T-helper 1 cell treated with Interleukin-12 subunit alpha and Interleukin-12 subunit beta and Interleukin-4 antibody, amounts not matched to agents 30 μg/mL and 1 μg/mL, for 36 hours (primary cell): ENCODE measurements around the gene KDM2B.

Source experiments
- H3K27ac Mint-ChIP-seq: one replicate; pipeline ENCODE4 v1.8.0; 2021; ENCODE audit warnings: mild to moderate bottlenecking, mixed read lengths
- H3K27me3 Mint-ChIP-seq: one replicate; pipeline ENCODE4 v1.8.0; 2021; ENCODE audit warnings: low read depth, mixed read lengths
- H3K36me3 Mint-ChIP-seq: one replicate; pipeline ENCODE4 v1.8.0; 2021; ENCODE audit warnings: low read depth, mixed read lengths
- H3K4me1 Mint-ChIP-seq: one replicate; pipeline ENCODE4 v1.8.0; 2021; ENCODE audit warnings: low read depth, mixed read lengths
- H3K4me3 Mint-ChIP-seq: one replicate; pipeline ENCODE4 v1.8.0; 2021; ENCODE audit warnings: mild to moderate bottlenecking, moderate library complexity, mixed read lengths
- H3K9me3 Mint-ChIP-seq: one replicate; pipeline ENCODE4 v1.8.0; 2021; ENCODE audit warnings: mixed read lengths

The KDM2B gene

DNA sequence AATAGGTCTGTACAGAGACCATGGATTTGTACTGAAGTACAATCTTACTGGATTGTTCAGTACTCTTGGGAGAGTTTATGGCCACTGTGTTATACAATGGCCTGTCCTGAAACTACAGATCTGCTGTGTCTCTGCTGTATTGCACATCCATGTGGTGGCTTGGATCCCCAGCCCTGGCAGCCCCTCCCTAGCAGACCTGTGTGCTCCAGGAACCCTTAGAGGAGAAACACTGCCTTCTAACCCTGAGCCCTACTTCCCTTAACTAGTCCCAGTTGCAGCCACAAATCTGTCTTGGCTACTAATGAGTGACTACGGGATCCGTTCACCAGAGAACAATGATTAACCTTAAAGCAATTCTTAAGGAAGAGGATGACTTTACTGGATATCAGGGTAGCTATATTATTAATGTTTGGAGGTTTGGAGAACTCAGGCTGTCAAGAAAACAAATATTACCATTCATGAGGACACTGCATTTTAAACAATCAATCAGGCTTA lies 153.2 kb downstream of the KDM2B start:
- no peak overlapping the region for H3K4me3 Mint-ChIP-seq
- H3K9me3 Mint-ChIP-seq = no peaks in the 10 kb centered on the region
- H3K27ac Mint-ChIP-seq = no peak overlapping the region
- H3K27me3 Mint-ChIP-seq = no peaks in the 10 kb centered on the region
- peaks cover 44% of the 10 kb centered on the region for H3K36me3 Mint-ChIP-seq
- peaks cover 4% of the 10 kb centered on the region for H3K4me1 Mint-ChIP-seq

DNA sequence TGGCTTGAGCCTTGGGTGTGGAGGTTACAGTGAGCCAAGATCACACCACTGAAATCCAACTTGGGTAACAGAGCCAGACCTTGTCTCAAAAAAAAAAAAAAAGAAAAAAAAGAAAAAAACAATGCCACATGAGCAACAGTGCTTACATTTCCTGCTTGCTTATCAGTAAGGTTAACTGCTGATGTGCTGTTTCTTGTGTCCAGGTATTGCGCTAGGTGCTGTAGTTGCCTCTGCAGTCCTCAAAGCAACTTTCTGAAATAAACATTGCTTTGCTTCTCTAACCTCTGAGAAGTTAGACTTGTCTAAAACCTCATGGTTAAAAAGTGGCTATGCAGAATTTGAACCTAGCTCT lies 156.2 kb downstream of the KDM2B start:
- Mint-ChIP-seq H3K9me3 (no peaks in the 10 kb centered on the region), H3K4me1 (peaks cover 9% of the 10 kb centered on the region), H3K4me3 (no peak overlapping the region), H3K36me3 (peaks cover 51% of the 10 kb centered on the region), H3K27me3 (no peaks in the 10 kb centered on the region), H3K27ac (no peak overlapping the region)

DNA sequence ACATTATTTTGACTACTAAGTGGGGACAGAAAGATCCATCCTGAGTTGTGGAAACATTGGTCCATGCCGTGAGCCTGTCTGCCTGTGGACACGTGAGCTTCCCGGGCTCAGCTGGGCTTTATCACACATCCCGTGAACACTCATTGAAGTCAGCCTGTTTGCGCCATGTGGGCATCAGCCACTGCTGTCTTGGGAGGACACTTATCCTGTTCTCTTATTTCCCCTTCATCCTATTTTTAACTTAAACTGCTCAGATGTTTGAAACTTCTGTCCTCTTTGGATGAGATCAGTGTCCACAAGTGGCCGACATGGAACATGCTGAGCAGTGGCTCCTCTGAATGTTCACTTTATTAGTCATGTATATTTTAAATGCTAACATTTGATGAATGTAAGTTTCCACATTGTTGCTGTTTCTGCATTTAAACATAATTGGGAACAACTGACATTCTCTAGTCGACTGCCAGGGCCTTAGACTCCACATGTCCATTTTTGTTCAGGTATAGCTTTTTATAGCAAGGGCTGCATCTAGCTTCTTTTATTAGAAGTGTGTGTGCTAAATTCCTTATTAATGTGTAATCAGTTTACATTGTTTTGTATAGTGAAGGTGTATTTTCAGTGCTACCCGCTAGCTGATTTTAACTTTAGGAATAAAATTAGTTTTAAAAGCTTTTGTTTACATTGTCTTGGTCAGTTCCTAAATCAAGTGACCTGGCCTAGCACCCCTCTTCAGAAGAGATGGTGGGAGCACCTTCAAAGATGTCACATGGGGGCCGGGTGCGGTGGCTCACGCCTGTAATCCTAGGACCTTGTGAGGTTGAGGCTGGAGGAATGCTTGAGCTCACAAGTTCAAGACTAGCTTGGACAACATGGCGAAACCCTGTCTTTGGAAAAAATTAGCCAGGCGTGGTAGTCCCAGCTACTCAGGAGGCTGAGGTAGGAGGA lies 156.9 kb downstream of the KDM2B start:
- no peaks in the 10 kb centered on the region for H3K9me3 Mint-ChIP-seq

DNA sequence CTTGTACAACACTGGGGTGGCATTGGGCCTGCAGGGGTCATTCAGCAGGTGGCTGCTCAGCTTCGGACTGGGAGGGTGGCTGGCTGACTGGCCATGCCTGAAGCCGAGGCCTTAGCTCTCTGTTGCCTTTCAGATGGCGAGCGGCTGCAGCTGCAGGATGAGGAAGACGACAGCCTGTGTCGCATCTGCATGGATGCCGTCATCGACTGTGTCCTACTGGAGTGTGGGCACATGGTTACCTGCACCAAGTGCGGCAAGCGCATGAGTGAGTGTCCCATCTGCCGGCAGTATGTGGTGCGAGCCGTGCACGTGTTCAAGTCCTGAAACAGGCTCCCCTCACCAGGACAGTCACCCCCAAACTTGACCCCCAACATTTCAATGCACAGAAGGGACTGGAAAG lies 157.6 kb downstream of the KDM2B start:
- peaks cover 5% of the 10 kb centered on the region for H3K4me1 Mint-ChIP-seq
- no peak overlapping the region for H3K27ac Mint-ChIP-seq
- no peaks in the 10 kb centered on the region for H3K27me3 Mint-ChIP-seq
- H3K9me3 Mint-ChIP-seq = no peaks in the 10 kb centered on the region
- H3K4me3 Mint-ChIP-seq = no peak overlapping the region
- H3K36me3 Mint-ChIP-seq = peaks cover 40% of the 10 kb centered on the region

More for the DNA sequence above, 156.9 kb downstream of the KDM2B start:
- Mint-ChIP-seq H3K27ac (no peak overlapping the region), H3K27me3 (no peaks in the 10 kb centered on the region), H3K4me3 (no peak overlapping the region), H3K4me1 (peaks cover 8% of the 10 kb centered on the region), H3K36me3 (peaks cover 46% of the 10 kb centered on the region)

DNA sequence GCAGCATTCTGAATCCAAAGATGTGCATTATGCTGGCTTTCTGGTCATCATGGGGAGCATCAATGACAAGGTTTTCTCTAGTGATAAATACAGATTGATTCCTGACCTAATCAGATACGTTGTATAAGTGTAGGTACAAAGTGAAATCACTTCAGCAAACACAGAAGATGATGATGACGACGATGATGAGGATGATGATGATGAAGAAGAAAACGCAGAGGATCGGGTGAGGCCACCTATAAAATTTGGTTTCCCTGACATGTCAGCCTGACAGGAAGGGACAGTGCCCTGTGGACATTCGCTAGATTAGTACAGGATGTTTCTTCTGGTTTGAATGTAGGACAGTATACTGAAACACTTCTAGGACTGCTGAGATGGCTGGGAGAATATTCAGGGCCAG lies 160.7 kb downstream of the KDM2B start:
- Mint-ChIP-seq H3K4me1 (peaks cover 13% of the 10 kb centered on the region), H3K4me3 (no peak overlapping the region), H3K36me3 (peaks cover 39% of the 10 kb centered on the region), H3K27me3 (no peaks in the 10 kb centered on the region), H3K9me3 (no peaks in the 10 kb centered on the region), H3K27ac (no peak overlapping the region)

DNA sequence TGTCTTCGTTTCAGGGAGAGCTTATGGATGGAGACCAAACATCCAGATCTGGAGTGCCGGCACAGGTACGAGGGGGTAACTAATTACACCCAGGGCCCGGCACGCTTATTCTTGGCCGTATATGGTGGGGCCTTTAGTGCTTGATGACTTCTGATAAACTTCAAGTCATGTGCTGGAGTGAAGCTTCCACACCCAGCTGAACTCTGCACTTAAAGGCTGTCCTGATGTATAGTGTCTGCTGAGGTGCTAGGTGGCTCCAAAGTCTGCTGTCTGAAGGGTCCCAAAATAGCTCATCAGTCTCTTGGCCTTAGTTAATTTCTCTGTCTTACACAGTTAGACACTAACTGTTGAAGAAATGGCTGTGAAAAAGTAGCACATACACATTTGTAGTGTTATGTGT lies 163.0 kb downstream of the KDM2B start:
- H3K4me1 Mint-ChIP-seq = peaks cover 16% of the 10 kb centered on the region
- H3K27ac Mint-ChIP-seq = no peak overlapping the region
- no peaks in the 10 kb centered on the region for H3K27me3 Mint-ChIP-seq
- H3K4me3 Mint-ChIP-seq = no peak overlapping the region
- no peaks in the 10 kb centered on the region for H3K9me3 Mint-ChIP-seq
- H3K36me3 Mint-ChIP-seq = peaks cover 36% of the 10 kb centered on the region

DNA sequence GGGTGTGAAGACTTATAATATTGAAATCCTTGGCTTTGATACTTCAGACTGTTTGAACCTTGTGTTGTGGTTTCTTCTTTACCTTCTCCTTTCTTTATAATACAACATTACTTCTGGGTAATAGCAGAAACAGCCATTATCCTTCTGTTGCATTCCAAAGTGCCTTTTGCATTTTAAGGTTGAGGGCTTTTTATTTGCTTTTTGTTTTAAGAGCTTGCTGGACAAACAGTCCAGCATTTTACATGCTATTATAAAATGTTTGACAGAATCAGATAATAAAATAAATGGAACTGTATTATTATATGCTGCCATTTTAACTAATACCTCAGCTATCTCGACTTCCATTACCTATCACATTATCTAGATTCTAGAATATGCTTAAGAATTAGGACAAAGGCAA lies 166.9 kb downstream of the KDM2B start:
- H3K27me3 Mint-ChIP-seq = no peaks in the 10 kb centered on the region
- H3K4me3 Mint-ChIP-seq = no peak overlapping the region
- peaks cover 14% of the 10 kb centered on the region for H3K4me1 Mint-ChIP-seq
- H3K36me3 Mint-ChIP-seq = peaks cover 17% of the 10 kb centered on the region
- no peak overlapping the region for H3K27ac Mint-ChIP-seq
- H3K9me3 Mint-ChIP-seq = no peaks in the 10 kb centered on the region

DNA sequence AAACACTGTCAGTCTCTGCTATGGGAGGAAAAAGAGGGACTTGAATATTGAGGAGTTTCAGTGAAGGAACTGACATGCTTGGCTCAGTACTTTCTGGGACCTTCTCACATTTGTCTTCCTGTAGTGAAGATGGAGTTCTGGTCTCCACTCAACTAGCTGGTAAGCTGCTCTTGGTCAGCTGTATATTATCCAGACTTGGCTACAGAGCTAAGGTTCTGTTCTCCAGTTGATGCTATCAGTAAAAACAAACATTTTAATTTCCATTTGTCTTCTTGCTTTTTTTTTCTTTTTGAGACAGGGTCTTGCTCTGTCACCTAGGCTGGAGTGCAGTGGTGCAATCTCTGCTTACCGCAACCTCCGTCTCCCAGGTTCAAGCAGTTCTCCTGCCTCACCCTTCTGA lies 175.6 kb downstream of the KDM2B start:
- Mint-ChIP-seq H3K27ac (no peak overlapping the region), H3K4me1 (peaks cover 30% of the 10 kb centered on the region), H3K36me3 (peaks cover 23% of the 10 kb centered on the region), H3K9me3 (no peaks in the 10 kb centered on the region), H3K4me3 (no peak overlapping the region), H3K27me3 (no peaks in the 10 kb centered on the region)

DNA sequence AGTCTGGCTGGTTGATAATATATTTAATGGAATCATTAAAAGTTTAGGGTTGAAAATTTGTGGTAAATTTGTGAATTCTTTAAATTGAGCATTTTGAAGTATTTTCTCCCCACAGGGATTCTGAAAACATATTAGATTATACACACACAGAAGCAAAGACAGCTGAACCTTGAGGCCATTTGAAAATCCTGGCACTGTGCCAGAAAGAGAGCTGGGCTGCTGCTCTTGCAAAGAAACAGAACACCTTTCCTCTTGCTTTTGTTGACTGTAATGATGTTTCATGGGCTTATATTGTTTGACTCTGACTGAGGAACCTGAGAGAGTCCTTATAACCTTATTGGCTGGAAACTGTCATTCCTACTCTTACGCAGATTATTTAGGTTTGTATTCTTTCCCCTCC lies 176.1 kb downstream of the KDM2B start:
- Mint-ChIP-seq H3K4me1 (peaks cover 30% of the 10 kb centered on the region), H3K27me3 (no peaks in the 10 kb centered on the region), H3K9me3 (no peaks in the 10 kb centered on the region), H3K27ac (no peak overlapping the region), H3K36me3 (peaks cover 23% of the 10 kb centered on the region), H3K4me3 (no peak overlapping the region)

DNA sequence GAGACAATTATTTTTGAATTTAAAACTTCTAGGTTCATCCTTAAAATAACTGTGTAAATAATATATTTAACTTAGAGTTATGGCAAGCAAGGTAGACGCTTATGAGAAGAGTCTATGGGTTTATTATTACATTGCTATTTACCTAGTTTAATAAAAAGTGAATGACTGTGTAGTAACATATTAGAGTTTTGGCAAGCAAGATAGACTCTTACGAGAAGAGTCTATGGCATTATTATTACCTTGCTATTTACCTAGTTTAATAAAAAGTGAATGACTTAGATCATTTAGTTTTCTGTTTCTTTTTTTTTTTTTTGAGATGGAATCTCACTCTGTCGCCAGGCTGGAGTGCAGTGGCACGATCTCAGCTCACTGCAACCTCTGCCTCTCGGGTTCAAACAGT lies 177.1 kb downstream of the KDM2B start:
- Mint-ChIP-seq H3K9me3 (no peaks in the 10 kb centered on the region), H3K27ac (no peak overlapping the region), H3K4me3 (no peak overlapping the region), H3K27me3 (no peaks in the 10 kb centered on the region), H3K36me3 (peaks cover 23% of the 10 kb centered on the region), H3K4me1 (peaks cover 34% of the 10 kb centered on the region)

DNA sequence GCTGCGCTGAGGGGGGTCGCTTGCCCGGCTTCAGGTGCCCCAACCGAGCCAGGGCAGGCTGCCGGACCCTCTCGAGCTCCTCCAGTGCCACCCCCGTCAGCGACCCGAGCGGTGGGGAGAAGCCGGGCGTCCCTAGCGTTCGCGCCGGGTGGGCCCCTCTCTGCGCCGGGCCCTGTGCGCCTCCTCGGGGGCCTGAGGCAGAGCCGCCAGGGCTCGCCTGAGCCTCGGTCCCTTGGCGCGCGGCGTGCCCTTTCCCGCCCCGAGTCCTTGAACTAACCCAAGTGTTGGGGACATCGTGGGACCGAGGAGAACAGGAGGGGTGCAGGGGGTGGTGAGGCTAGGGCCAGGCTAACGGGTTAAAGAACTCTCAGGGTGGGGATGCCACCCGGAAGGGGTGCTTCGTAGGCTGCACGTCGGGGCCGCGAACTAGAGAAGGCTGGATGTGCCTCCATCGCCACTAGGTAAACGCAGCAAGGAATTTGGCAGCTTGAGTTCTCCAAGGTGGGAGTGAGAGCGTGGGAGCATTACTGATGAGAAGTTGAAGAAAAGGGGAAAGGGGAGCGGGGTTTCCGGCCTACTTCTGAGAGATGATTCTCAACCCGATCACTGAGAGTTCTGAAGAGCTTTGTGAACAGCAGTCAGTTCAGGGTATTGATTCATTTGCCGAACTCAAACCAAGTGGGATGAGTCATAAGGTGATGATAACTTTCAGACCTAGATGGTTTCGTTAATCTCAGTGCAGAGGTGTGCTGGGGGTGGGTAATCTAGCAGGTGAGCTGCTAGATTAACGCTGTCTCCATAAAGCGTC lies 180.3 kb downstream of the KDM2B start:
- Mint-ChIP-seq H3K9me3 (no peaks in the 10 kb centered on the region), H3K4me3 (peak overlapping the region; percentile 98), H3K4me1 (peaks cover 24% of the 10 kb centered on the region), H3K27me3 (no peaks in the 10 kb centered on the region), H3K36me3 (peaks cover 10% of the 10 kb centered on the region), H3K27ac (peak overlapping the region; percentile 94)

DNA sequence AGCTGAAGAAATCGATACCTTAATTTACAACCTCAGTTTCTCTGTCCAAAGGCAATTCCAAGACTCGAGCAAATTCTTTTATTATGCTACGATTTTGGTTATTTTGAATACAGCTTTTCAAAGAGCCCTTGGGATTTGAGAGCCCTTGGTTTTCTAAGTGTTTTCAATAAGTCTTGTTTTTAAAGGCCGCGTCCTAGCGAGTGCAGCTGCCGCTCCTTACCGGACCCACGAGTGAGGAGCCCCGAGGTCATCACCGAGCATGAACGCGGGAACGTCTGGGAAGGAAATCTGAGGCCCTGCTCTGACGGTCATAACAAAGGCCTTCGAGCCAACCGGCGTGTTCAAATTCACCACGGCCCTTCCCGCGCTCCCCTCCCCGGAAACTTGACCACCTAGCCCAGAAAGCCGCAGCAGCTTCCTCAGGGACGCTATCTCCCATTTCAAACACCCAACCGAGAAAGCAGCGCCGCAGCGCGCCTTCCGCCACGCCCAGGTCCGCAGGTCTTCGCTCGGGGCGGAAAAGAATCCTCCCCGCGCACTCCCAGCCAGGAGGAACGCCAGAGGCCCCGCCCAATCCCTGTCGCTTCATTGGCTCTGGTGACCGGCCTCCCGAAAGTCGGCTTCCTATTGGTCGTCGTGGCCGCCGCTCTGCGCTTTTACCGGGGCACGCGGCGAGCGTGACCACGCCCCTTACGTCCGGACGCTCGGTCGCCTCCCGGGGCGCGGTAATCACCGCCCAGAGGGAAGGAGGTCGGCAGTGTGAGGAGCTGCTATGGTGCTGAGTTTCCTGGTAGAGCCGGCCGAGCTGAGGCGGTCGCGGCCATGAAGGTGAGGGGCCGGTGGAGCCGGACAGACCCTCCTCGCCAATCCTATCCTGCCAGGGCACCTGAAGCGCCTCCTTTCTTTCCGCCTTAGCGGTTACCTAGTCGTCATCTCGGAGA lies 181.2 kb downstream of the KDM2B start, which contains the start of gene RNF34:
TSS of gene RNF34 (plus strand) at position 728 of the 941 bp plus-strand sequence. CDS start at position 823, 95 bp downstream.
- Mint-ChIP-seq H3K4me3 (peak within 1 kb of the TSS; percentile 98), H3K9me3 (no peaks in the 10 kb centered on the region), H3K4me1 (peaks cover 24% of the 10 kb centered on the region), H3K36me3 (peaks cover 9% of the 10 kb centered on the region), H3K27me3 (no peaks in the 10 kb centered on the region), H3K27ac (peak within 1 kb of the TSS; percentile 94)

DNA sequence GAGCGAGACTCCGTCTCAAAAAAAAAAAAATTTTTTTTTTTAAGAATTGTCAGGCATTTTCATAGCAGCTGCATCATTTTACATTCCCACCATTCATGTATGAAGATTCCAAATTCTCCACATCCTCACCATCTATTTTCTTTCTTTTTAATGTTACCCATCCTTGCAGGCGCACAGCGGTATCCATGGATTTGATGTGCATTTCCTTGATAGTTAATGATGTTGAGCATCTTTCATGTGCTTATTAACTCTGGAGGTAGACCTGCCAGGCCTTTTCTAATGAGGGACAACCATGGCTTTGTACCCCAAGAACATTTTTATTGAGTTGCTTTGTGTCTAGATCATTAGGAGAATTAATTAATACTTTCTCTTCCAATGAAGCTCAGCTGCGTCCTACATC lies 182.5 kb downstream of the KDM2B start:
- no peaks in the 10 kb centered on the region for H3K9me3 Mint-ChIP-seq
- no peaks in the 10 kb centered on the region for H3K27me3 Mint-ChIP-seq
- no peak overlapping the region for H3K27ac Mint-ChIP-seq
- H3K36me3 Mint-ChIP-seq = peaks cover 6% of the 10 kb centered on the region
- H3K4me3 Mint-ChIP-seq = peak overlapping the region; percentile 98
- peaks cover 24% of the 10 kb centered on the region for H3K4me1 Mint-ChIP-seq

DNA sequence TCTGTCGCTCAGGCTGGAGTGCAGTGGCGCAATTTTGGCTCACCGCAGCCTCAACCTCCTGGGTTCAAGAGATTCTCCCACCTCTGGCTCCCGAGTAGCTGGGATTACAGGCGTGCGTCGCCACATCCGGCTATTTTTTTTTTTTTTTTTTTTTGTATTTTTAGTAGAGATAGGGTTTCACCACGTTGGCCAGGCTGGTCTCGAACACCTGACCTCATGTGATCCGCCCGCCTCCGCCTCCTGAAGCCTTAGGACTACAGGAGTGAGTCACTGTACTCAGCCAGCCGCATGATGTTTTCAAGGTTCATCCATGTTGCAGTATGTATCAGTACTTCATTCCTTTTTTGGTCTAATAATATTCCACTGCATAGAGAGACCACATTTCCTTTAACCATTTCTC lies 183.3 kb downstream of the KDM2B start:
- Mint-ChIP-seq H3K9me3 (no peaks in the 10 kb centered on the region), H3K4me1 (peaks cover 20% of the 10 kb centered on the region), H3K27ac (no peak overlapping the region), H3K4me3 (no peak overlapping the region), H3K36me3 (peaks cover 6% of the 10 kb centered on the region), H3K27me3 (no peaks in the 10 kb centered on the region)
